ENCODE data around the gene DPP8.

The DPP8 gene

GRCh38 chr15:65512189-65512588 lies 5.3 kb downstream of the DPP8 start:
- H3K4me2 ChIP-seq (ENCODE audit: insufficient read depth, low read length): no peak overlapping the region; the same call in 1 of the 2 replicates
- ATAC-seq (ENCODE audit: insufficient read depth, low read depth): no peak

GRCh38 chr15:65509321-65509720 lies 8.2 kb downstream of the DPP8 start:
- no peak for DNase-seq
- peaks cover 40% of the 10 kb centered on the region for H3K79me2 ChIP-seq (ENCODE audit: insufficient read depth, low read length)

More at GRCh38 chr15:65512189-65512588, 5.3 kb downstream of the DPP8 start:
- DNase-seq: no peak
- peaks cover 61% of the 10 kb centered on the region for H3K36me3 ChIP-seq (ENCODE audit: insufficient read depth, low read length)
- TF ChIP-seq CTCF (IDR thresholded peaks at IDR 0.05; ENCODE audit: borderline replicate concordance, extremely low read depth, low read length, poor library complexity, severe bottlenecking): no peak
- no peak for TF ChIP-seq EZH2 (IDR thresholded peaks at IDR 0.05; ENCODE audit: borderline replicate concordance, low read depth, low read length, severe bottlenecking)
- no peak overlapping the region for H2AFZ ChIP-seq (ENCODE audit: low read depth, low read length)
- H3K9me3 ChIP-seq (ENCODE audit: insufficient read depth, low read length, severe bottlenecking): no peaks in the 10 kb centered on the region
- H3K79me2 ChIP-seq (ENCODE audit: insufficient read depth, low read length): peaks cover 66% of the 10 kb centered on the region
- no peak overlapping the region for H3K9ac ChIP-seq (ENCODE audit: low read depth, low read length)
- H4K20me1 ChIP-seq (ENCODE audit: insufficient read depth, low read length): peaks cover 20% of the 10 kb centered on the region
- H3K27ac ChIP-seq (ENCODE audit: low read length): no peak overlapping the region
- H3K4me3 ChIP-seq (ENCODE audit: low read depth in 1 of 2, low read length in 2 of 2): no peak overlapping the region
- H3K27me3 ChIP-seq (ENCODE audit: insufficient read depth, low read length, poor library complexity): no peaks in the 10 kb centered on the region
- peaks cover 20% of the 10 kb centered on the region for H3K4me1 ChIP-seq (ENCODE audit: insufficient read depth, low read length)

GRCh38 chr15:65494076-65494475 lies 23.4 kb downstream of the DPP8 start:
- no peaks in the 10 kb centered on the region for H3K27me3 ChIP-seq (ENCODE audit: insufficient read depth, low read length, poor library complexity)
- no peak for ATAC-seq (ENCODE audit: insufficient read depth, low read depth)
- H3K36me3 ChIP-seq (ENCODE audit: insufficient read depth, low read length): peaks cover 63% of the 10 kb centered on the region
- no peak overlapping the region for H3K9ac ChIP-seq (ENCODE audit: low read depth, low read length)
- no peak overlapping the region for H3K27ac ChIP-seq (ENCODE audit: low read length)
- H3K9me3 ChIP-seq (ENCODE audit: insufficient read depth, low read length, severe bottlenecking): no peaks in the 10 kb centered on the region
- no peak overlapping the region for H3K4me3 ChIP-seq (ENCODE audit: low read depth in 1 of 2, low read length in 2 of 2)
- H3K79me2 ChIP-seq (ENCODE audit: insufficient read depth, low read length): peaks cover 25% of the 10 kb centered on the region
- no peaks in the 10 kb centered on the region; the same call in 1 of the 2 replicates for H4K20me1 ChIP-seq (ENCODE audit: insufficient read depth, low read length)
- H2AFZ ChIP-seq (ENCODE audit: low read depth, low read length): no peak overlapping the region
- H3K4me1 ChIP-seq (ENCODE audit: insufficient read depth, low read length): no peaks in the 10 kb centered on the region
- no peak for DNase-seq
- no peak overlapping the region for H3K4me2 ChIP-seq (ENCODE audit: insufficient read depth, low read length)
- TF ChIP-seq EZH2 (IDR thresholded peaks at IDR 0.05; ENCODE audit: borderline replicate concordance, low read depth, low read length, severe bottlenecking): no peak
- no peak for TF ChIP-seq CTCF (IDR thresholded peaks at IDR 0.05; ENCODE audit: borderline replicate concordance, extremely low read depth, low read length, poor library complexity, severe bottlenecking)

More at GRCh38 chr15:65509321-65509720, 8.2 kb downstream of the DPP8 start:
- no peak overlapping the region for H3K4me3 ChIP-seq (ENCODE audit: low read depth in 1 of 2, low read length in 2 of 2)
- no peak for ATAC-seq (ENCODE audit: insufficient read depth, low read depth)
- no peak overlapping the region for H2AFZ ChIP-seq (ENCODE audit: low read depth, low read length)
- peaks cover 3% of the 10 kb centered on the region; the same call in 1 of the 2 replicates for H4K20me1 ChIP-seq (ENCODE audit: insufficient read depth, low read length)
- TF ChIP-seq EZH2 (IDR thresholded peaks at IDR 0.05; ENCODE audit: borderline replicate concordance, low read depth, low read length, severe bottlenecking) (no peak), CTCF (IDR thresholded peaks at IDR 0.05; ENCODE audit: borderline replicate concordance, extremely low read depth, low read length, poor library complexity, severe bottlenecking) (no peak)
- no peak overlapping the region for H3K27ac ChIP-seq (ENCODE audit: low read length)
- H3K36me3 ChIP-seq (ENCODE audit: insufficient read depth, low read length): peaks cover 59% of the 10 kb centered on the region
- no peaks in the 10 kb centered on the region for H3K27me3 ChIP-seq (ENCODE audit: insufficient read depth, low read length, poor library complexity)
- no peaks in the 10 kb centered on the region for H3K9me3 ChIP-seq (ENCODE audit: insufficient read depth, low read length, severe bottlenecking)
- H3K4me1 ChIP-seq (ENCODE audit: insufficient read depth, low read length): no peaks in the 10 kb centered on the region
- no peak overlapping the region for H3K4me2 ChIP-seq (ENCODE audit: insufficient read depth, low read length)
- no peak overlapping the region for H3K9ac ChIP-seq (ENCODE audit: low read depth, low read length)

GRCh38 chr15:65484876-65485275 lies 32.6 kb downstream of the DPP8 start:
- no peaks in the 10 kb centered on the region for H3K27me3 ChIP-seq (ENCODE audit: insufficient read depth, low read length, poor library complexity)
- ATAC-seq (ENCODE audit: insufficient read depth, low read depth) (no peak), DNase-seq (no peak)
- H3K9me3 ChIP-seq (ENCODE audit: insufficient read depth, low read length, severe bottlenecking): no peaks in the 10 kb centered on the region
- H3K4me3 ChIP-seq (ENCODE audit: low read depth in 1 of 2, low read length in 2 of 2): no peak overlapping the region
- no peak overlapping the region for H2AFZ ChIP-seq (ENCODE audit: low read depth, low read length)
- H3K4me2 ChIP-seq (ENCODE audit: insufficient read depth, low read length): no peak overlapping the region
- TF ChIP-seq EZH2 (IDR thresholded peaks at IDR 0.05; ENCODE audit: borderline replicate concordance, low read depth, low read length, severe bottlenecking): no peak
- H3K4me1 ChIP-seq (ENCODE audit: insufficient read depth, low read length): no peaks in the 10 kb centered on the region
- peaks cover 69% of the 10 kb centered on the region for H3K36me3 ChIP-seq (ENCODE audit: insufficient read depth, low read length)
- no peak overlapping the region for H3K9ac ChIP-seq (ENCODE audit: low read depth, low read length)
- no peaks in the 10 kb centered on the region for H3K79me2 ChIP-seq (ENCODE audit: insufficient read depth, low read length)
- H4K20me1 ChIP-seq (ENCODE audit: insufficient read depth, low read length): no peaks in the 10 kb centered on the region
- H3K27ac ChIP-seq (ENCODE audit: low read length): no peak overlapping the region

Data from DND-41 (cell line).